ENCODE data around the gene ZFAND2A.
"Not testable (repeated sequence)": the region's sequence is repeated elsewhere in the genome, so short reads cannot be mapped to it uniquely, and the experiment has no call there.

ZFAND2A gene

GRCh38 chr7:1121886-1122831 lies 37.8 kb downstream of the ZFAND2A start:
- FAIRE-seq: no peak

GRCh38 chr7:1121476-1121875 lies 38.5 kb downstream of the ZFAND2A start:
- no peak for FAIRE-seq

GRCh38 chr7:1120791-1121190 lies 39.2 kb downstream of the ZFAND2A start:
- FAIRE-seq: no peak

GRCh38 chr7:1119201-1119600 lies 40.8 kb downstream of the ZFAND2A start:
- no peak for FAIRE-seq

GRCh38 chr7:1117321-1117928 lies 42.6 kb downstream of the ZFAND2A start:
- no peak for FAIRE-seq

- not testable (repeated sequence) for FAIRE-seq
Measured at GRCh38 chr7:1116383-1117008, 43.5 kb downstream of the ZFAND2A start.

GRCh38 chr7:1115171-1116045 lies 44.6 kb downstream of the ZFAND2A start:
- not testable (repeated sequence) for FAIRE-seq

GRCh38 chr7:1114505-1114904 lies 45.5 kb downstream of the ZFAND2A start:
- FAIRE-seq: no peak

- no peak for FAIRE-seq
Measured at GRCh38 chr7:1114088-1114487, 45.9 kb downstream of the ZFAND2A start.

GRCh38 chr7:1113548-1113885 lies 46.5 kb downstream of the ZFAND2A start:
- FAIRE-seq: no peak

- no peak for FAIRE-seq
Measured at GRCh38 chr7:1112625-1113547, 47.1 kb downstream of the ZFAND2A start.

GRCh38 chr7:1112109-1112508 lies 47.9 kb downstream of the ZFAND2A start:
- no peak for FAIRE-seq

GRCh38 chr7:1111156-1111555 lies 48.8 kb downstream of the ZFAND2A start:
- FAIRE-seq: no peak

- no peak for FAIRE-seq
Measured at GRCh38 chr7:1110358-1110757, 49.6 kb downstream of the ZFAND2A start.

- FAIRE-seq: no peak
Measured at GRCh38 chr7:1109581-1110310, 50.2 kb downstream of the ZFAND2A start.

- no peak for FAIRE-seq
Measured at GRCh38 chr7:1108264-1108920, 51.6 kb downstream of the ZFAND2A start.

- FAIRE-seq: no peak
Measured at GRCh38 chr7:1106793-1107421, 53.1 kb downstream of the ZFAND2A start.

GRCh38 chr7:1106063-1106792 lies 53.8 kb downstream of the ZFAND2A start:
- FAIRE-seq: no peak

GRCh38 chr7:1105189-1105588 lies 54.8 kb downstream of the ZFAND2A start:
- no peak for FAIRE-seq

All from A204.1 (cell line).